Measurements from ENCODE around the gene MYO16.

GRCh38 chr13:109203587-109203986 is 574.2 kb downstream of the MYO16 start:
- TF ChIP-seq CTCF (conservative IDR thresholded peaks at IDR 0.05; ENCODE audit: low read depth, low read length): no peak
- no peak for TF ChIP-seq EZH2 (IDR thresholded peaks at IDR 0.05; ENCODE audit: borderline replicate concordance, low read depth, low read length, poor library complexity, severe bottlenecking)
